GM15510 (cell line): Measurements from ENCODE around the gene MEAF6.

Experiments
- POLR2A ChIP-seq: IDR thresholded peaks from 3 replicates; pipeline ENCODE4 v1.6.1; 2011; ENCODE audit warnings: borderline replicate concordance; ENCODE audit not compliant: insufficient read length; ENCODE audit errors: extremely low read depth

Gene MEAF6

DNA sequence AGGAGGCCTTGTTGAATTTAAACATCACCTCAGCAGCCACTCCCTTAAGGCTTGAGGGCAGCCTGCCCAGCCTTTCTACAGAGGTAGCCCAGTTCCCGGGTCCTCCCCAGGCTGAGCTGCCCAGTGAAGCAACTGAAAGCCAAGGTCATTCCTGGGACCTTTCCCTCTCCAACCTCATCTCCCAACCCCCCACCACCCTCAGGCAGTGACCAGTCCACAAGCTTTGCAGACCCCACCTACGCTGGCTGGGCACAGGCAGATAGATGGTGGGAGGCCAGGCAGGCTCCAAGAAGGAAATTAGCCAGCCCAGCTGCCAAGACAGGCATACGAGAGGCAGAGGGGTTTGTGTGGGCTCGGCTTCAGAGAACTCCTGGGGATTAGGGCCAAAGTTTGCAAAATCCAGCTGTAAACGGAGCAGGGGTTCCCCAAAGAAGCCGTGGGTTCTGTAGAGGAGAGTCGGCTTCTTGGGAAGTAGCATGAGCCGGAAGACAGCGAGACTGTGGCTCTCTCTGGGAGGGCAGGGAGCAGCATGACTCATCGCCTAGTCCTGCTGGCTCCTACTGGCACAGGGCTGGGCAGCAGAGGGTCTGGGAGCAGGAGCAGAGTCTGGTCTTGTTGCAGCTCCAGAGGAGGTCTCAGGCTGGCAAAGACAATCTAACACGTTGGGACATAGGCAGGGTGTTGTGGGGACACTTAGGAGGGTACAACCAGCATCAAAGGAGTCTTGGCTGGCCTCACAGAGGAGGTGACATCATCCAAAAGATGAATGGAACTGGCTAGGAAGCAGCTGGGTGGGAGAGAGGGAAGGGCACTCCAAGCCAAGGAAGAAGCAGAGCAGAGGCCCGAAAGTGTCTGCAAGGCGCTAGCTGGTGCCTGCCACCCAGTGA lies 43.0 kb downstream of the MEAF6 start:
- TF ChIP-seq POLR2A, result no peak

DNA sequence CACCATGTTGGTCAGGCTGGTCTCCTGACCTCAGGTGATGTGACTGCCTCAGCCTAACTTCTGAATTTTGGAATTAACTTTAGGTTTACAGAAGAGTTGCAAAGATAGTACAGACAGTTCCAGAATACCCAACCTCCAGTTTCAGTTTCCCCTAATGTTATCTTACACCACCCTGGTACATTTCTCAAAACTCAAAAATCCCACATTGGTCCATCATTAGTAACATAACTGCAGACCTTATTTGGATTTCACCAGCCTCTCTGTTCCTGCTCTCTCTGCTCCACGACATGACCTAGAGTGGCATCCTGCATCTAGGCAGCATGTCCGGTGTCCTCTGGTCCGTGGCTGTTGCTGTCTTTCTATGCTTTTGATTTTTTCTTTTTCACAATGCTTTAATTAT lies 45.2 kb downstream of the MEAF6 start:
- TF ChIP-seq POLR2A, result no peak

- TF ChIP-seq POLR2A, result no peak
Measured at GRCh38 chr1:37468037-37468436, 46.5 kb downstream of the MEAF6 start.

GRCh38 chr1:37465593-37466517 lies 48.7 kb downstream of the MEAF6 start:
- no peak for TF ChIP-seq POLR2A

- TF ChIP-seq POLR2A, result no peak
Measured at GRCh38 chr1:37464443-37464842, 50.1 kb downstream of the MEAF6 start.

DNA sequence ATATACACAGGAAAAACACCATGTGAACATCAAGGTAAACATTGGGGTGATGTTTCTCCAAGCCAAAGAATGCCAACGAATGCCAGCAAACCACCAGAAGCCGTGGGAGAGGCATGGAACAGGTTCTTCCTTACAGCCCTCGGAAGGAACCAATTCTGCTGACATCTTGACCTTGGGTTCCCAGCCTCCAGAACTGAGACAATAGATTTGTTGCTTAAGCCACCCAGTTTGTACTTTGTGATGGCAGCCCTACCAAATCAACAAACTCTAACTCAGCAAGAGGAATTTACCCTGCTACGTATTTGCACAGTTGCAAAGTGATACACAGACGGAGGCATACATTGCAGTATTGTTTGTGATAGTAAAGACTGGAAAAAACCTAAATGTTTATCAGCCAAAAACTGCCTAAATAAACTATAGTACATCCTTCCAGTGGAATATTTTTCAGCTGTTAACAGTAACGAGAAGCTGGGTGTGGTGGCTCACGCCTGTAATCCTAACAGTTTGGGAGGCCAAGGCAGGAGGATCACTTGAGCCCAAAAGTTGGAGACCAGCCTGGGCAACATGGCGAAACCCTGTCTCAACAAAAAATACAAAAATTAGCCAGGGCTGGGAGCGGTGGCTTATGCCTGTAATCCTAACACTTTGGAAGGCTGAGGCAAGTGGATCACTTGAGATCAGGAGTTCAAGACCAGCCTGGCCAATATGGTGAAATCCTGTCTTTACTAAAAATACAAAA lies 52.7 kb downstream of the MEAF6 start:
- no peak for TF ChIP-seq POLR2A

GRCh38 chr1:37458551-37458950 lies 56.0 kb downstream of the MEAF6 start:
- no peak for TF ChIP-seq POLR2A

DNA sequence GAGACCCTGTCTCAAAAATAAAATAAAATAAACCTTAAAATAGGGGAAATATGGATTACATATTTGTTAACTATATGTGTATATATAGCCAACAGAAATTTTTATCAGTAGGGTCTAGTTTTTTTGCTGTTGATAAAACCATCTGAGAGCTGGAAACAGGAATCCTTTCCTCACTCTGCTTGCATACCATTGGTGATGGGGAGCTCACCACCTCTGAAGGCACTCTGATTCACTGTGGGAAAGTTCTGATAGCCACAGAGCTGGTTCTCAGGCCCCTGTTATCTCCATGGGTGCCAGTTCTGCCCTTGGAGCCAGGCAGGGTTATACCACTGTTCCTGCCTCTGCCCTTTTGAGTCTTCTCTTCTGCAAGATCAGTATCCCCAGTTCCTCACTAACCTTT lies 58.0 kb downstream of the MEAF6 start:
- no peak for TF ChIP-seq POLR2A

- no peak for TF ChIP-seq POLR2A
Measured at GRCh38 chr1:37455516-37455915, 59.0 kb downstream of the MEAF6 start.

- no peak for TF ChIP-seq POLR2A
Measured at GRCh38 chr1:37453647-37454046, 60.9 kb downstream of the MEAF6 start.

- TF ChIP-seq POLR2A, result no peak
Measured at GRCh38 chr1:37452416-37452815, 62.1 kb downstream of the MEAF6 start.

- no peak for TF ChIP-seq POLR2A
Measured at GRCh38 chr1:37449936-37450335, 64.6 kb downstream of the MEAF6 start.

DNA sequence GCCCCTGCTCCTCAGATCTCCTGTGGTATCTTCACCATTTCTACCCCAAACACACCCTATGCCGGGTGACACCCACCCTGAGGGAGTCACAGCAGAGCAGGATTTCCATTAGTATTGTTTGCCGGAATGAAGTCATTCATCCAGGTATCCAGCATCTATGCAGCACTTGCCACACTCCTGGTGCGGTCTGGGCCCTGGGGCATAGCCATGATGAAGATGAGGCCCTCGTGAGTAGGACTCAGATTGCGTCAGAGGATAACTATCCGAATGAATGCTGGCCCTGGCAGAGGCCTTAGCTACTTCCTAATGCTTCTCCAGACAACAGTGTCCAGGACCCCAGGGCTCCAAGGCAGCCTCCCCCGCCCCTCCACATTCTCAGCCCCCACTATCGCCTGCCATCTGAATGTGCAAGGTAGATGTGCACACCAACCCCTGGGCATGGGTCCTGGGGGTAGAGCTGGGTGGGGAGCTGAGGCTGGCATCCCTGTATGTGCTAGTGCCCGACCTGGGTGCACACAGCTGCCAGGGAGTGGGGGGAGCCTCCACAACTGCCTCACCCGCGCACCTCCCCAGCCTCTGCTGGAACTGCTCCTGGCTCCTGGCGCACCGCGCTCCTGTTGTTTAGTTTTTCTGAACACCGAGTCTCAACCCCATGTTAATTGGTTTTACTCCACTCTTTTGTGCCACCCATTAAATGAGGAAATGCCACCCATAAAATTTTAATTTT lies 65.7 kb downstream of the MEAF6 start:
- no peak for TF ChIP-seq POLR2A

GRCh38 chr1:37448185-37448584 lies 66.4 kb downstream of the MEAF6 start:
- no peak for TF ChIP-seq POLR2A

DNA sequence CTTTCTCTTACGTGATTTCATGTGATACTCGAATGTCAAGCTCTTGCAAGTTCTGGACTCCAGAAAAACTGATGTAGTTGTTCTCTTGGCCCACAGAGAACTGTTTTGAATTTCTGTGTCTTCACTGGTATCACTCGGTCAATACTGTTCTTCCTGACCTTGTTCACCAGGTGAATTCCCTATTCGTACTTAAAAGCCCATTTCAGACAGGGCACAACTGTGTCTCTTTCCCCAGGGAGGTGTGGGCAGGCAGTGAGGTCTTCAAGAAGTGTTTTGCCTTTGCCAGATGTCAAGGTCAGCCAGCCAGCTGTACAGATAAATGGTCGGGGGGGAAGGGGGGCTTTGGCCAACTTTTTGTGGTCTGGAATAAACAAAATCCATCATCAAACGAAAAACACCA lies 67.7 kb downstream of the MEAF6 start:
- TF ChIP-seq POLR2A, result no peak

DNA sequence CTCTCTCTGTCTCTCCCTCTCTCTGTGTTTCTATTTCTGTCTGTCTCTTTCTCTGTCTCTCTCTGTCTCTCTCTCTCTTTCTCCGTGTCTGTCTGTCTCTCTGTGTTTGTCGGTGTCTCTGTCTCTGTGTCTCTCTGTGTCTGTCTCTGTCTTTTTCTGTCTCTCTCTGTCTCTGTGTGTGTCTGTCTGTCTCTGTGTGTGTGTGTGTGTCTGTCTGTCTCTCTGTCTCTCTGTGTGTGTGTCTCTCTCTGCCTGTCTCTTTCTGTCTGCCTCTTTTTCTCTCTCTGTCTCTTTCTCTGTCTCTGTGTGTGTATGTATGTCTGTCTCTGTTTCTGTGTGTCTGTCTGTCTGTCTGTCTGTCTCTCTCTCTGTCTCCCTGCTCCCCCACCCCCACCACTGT lies 71.9 kb downstream of the MEAF6 start:
- TF ChIP-seq POLR2A, result no peak
